Measurements from ENCODE around the gene AGAP3. TPM values are rescaled to one million over a fixed set of nuclear protein-coding genes. Genes with fewer than 3 reads are reported as not detected.

AGAP3 gene
- polyA plus RNA-seq, 1 of the 3 experiments (the other 2 are of a cell fraction): 126 TPM

GRCh38 chr7:151117565-151117964 lies 31.3 kb downstream of the AGAP3 start (continued):
- TF ChIP-seq SMC3 (IDR thresholded peaks at IDR 0.05; ENCODE audit: low read depth, low read length) (no peak), NRF1 (IDR thresholded peaks at IDR 0.05; ENCODE audit: low read depth, low read length) (no peak), USF1 (IDR thresholded peaks at IDR 0.05; ENCODE audit: borderline replicate concordance, low read depth) (no peak), ZBTB33 (IDR thresholded peaks at IDR 0.05; ENCODE audit: borderline replicate concordance, low read depth) (no peak), NFIC (IDR thresholded peaks at IDR 0.05; ENCODE audit: borderline replicate concordance) (no peak), POLR2AphosphoS5 (IDR thresholded peaks at IDR 0.05; ENCODE audit: low read depth, low read length) (no peak), USF2 (IDR thresholded peaks at IDR 0.05; ENCODE audit: borderline replicate concordance, low read depth, low read length) (no peak)

GRCh38 chr7:151118108-151119054 lies 32.1 kb downstream of the AGAP3 start:
- no peak for DNase-seq
- Histone ChIP-seq H3K9ac (no peak overlapping the region), H3K36me3 (replicated peaks in 1 of 2; ENCODE audit: control insufficient read depth in 1 of 2, insufficient read depth in 2 of 2, low read length in 1 of 2) (peaks cover 15 to 54% of the 10 kb centered on the region in 2 experiments), H3K79me2 (ENCODE audit: insufficient read depth) (peaks cover 33% of the 10 kb centered on the region), H2AFZ (ENCODE audit: low read depth) (no peak overlapping the region), H4K20me1 (ENCODE audit: insufficient read depth) (peaks cover 39% of the 10 kb centered on the region), H3K27ac (ENCODE audit: low read depth in 2 of 2, low read length in 1 of 2) (no peak overlapping the region), H3K4me3 (ENCODE audit: low read depth in 2 of 2, low read length in 1 of 2) (no peak overlapping the region), H3K27me3 (ENCODE audit: insufficient read depth) (no peaks in the 10 kb centered on the region), H3F3A (replicated peaks; ENCODE audit: insufficient read depth) (peaks cover 14% of the 10 kb centered on the region), H3K4me1 (ENCODE audit: control insufficient read depth in 1 of 2, insufficient read depth in 2 of 2, low read depth in 1 of 2, low read length in 1 of 2) (peaks cover 18 to 22% of the 10 kb centered on the region in 2 experiments), H3K4me2 (no peak overlapping the region), H3K9me3 (no peaks in the 10 kb centered on the region), H3K9me2 (no peaks in the 10 kb centered on the region)
- TF ChIP-seq MXI1 (IDR thresholded peaks at IDR 0.05; ENCODE audit: low read depth, low read length) (no peak), SIN3A (IDR thresholded peaks at IDR 0.05; ENCODE audit: borderline replicate concordance, low read depth, low read length) (no peak), ELF1 (IDR thresholded peaks at IDR 0.05) (no peak), YY1 (IDR thresholded peaks at IDR 0.05; ENCODE audit: low read depth) (no peak), GABPA (IDR thresholded peaks at IDR 0.05; ENCODE audit: low read depth) (no peak), TEAD4 (IDR thresholded peaks at IDR 0.05; ENCODE audit: borderline replicate concordance, insufficient read depth) (no peak), USF2 (IDR thresholded peaks at IDR 0.05; ENCODE audit: borderline replicate concordance, low read depth, low read length) (no peak), FOXM1 (IDR thresholded peaks at IDR 0.05; ENCODE audit: low read depth) (no peak), ZBTB33 (IDR thresholded peaks at IDR 0.05; ENCODE audit: borderline replicate concordance, low read depth) (no peak), TAF1 (IDR thresholded peaks at IDR 0.05; ENCODE audit: borderline replicate concordance, low read depth, low read length) (no peak), USF1 (IDR thresholded peaks at IDR 0.05; ENCODE audit: borderline replicate concordance, low read depth) (no peak), RXRA (IDR thresholded peaks at IDR 0.05; ENCODE audit: borderline replicate concordance, low read depth) (no peak)
- 97% methylated on average over 35 of the region's 38 CpGs for WGBS (ENCODE audit: low lambda C conversion rate)
- POLR2A ChIA-PET: no interaction called here
- CTCF ChIA-PET: interaction anchor here (0.8 to 18.7 kb wide), 9 partner anchors 8 to 58 kb away, joined by 3 to 474 read pairs (median 10); partner anchors contain the start of genes AGAP3, FASTK, GBX1 and TMUB1

Data from SK-N-SH (cell line).